Right atrium auricular region (tissue), 2 donors: ENCODE results near the gene TPBGL. TPM values are rescaled to one million over a fixed set of nuclear protein-coding genes. Genes with fewer than 3 reads are reported as not detected.
"Not testable (repeated sequence)": the region's sequence is repeated elsewhere in the genome, so short reads cannot be mapped to it uniquely, and the experiment has no call there.

Source experiments
- DNase-seq: peaks from one replicate; pipeline ENCODE4 v3.0.0-alpha.2; 2019; ENCODE audit warnings: low spot score
- H3K27ac ChIP-seq, 2 donors: fragments of 200-600 bp; sonication (generic); 1 replicate in 1 of 2; 2 replicates in 1 of 2; pipeline ENCODE4 v1.5.1; 2016 to 2019
- H3K27me3 ChIP-seq, 2 donors: fragments of 200-600 bp; sonication (generic); one replicate each; pipeline versions ENCODE4 v1.5.1 to v1.6.0; 2017 to 2019
- H3K36me3 ChIP-seq: fragments of 200-600 bp; sonication (generic); one replicate; pipeline ENCODE4 v1.5.1; 2016
- H3K4me1 ChIP-seq, 2 donors: fragments of 200-600 bp; sonication (generic); one replicate each; pipeline versions ENCODE4 v1.5.1 to v1.6.0; 2017 to 2019
- H3K4me3 ChIP-seq, 2 donors: fragments of 200-600 bp; sonication (generic); 1 replicate in 1 of 2; 2 replicates in 1 of 2; pipeline ENCODE4 v1.5.1; 2017 to 2019; ENCODE audit warnings: mild to moderate bottlenecking in 1 of 2, moderate library complexity in 1 of 2
- H3K9me3 ChIP-seq, 2 donors: fragments of 200-600 bp; sonication (generic); one replicate each; pipeline ENCODE4 v1.5.1; 2019
- CTCF ChIP-seq, 2 donors: fragments of 200-600 bp; sonication (generic); IDR thresholded peaks; one replicate each; pipeline ENCODE4 v1.5.1; 2019; ENCODE audit warnings: antibody characterized with exemption in 2 of 2
- total RNA-seq, 2 donors: library from RNA; depleted of rRNA; stranded (reverse); fragments of >200 nt; gene quantifications; one replicate each; pipeline ENCODE4 v1.1.0, GENCODE V29; 2016

The TPBGL gene
- total RNA-seq, 2 donors from 2014 or later: 0.12 to 0.15 TPM

GRCh38 chr11:75271730-75272129 lies 31.2 kb downstream of the TPBGL start:
- H3K4me3 ChIP-seq: no peak overlapping the region
- no peak for DNase-seq
- no peak overlapping the region for H3K27ac ChIP-seq
- TF ChIP-seq CTCF (IDR thresholded peaks at IDR 0.05): no peak
- no peaks in the 10 kb centered on the region for H3K9me3 ChIP-seq
- no peaks in the 10 kb centered on the region for H3K27me3 ChIP-seq
- H3K36me3 ChIP-seq: peaks cover 19% of the 10 kb centered on the region
- no peaks in the 10 kb centered on the region for H3K4me1 ChIP-seq

GRCh38 chr11:75272391-75272790 lies 31.8 kb downstream of the TPBGL start:
- no peaks in the 10 kb centered on the region for H3K27me3 ChIP-seq
- no peak for DNase-seq
- no peak for TF ChIP-seq CTCF (IDR thresholded peaks at IDR 0.05)
- peaks cover 25% of the 10 kb centered on the region for H3K36me3 ChIP-seq
- H3K4me3 ChIP-seq: no peak overlapping the region
- no peaks in the 10 kb centered on the region for H3K9me3 ChIP-seq
- H3K27ac ChIP-seq: no peak overlapping the region
- no peaks in the 10 kb centered on the region for H3K4me1 ChIP-seq

GRCh38 chr11:75272821-75273301 lies 32.3 kb downstream of the TPBGL start:
- no peak for DNase-seq
- Histone ChIP-seq H3K4me3 (no peak overlapping the region), H3K4me1 (no peaks in the 10 kb centered on the region), H3K36me3 (peaks cover 30% of the 10 kb centered on the region), H3K27ac (no peak overlapping the region), H3K27me3 (no peaks in the 10 kb centered on the region), H3K9me3 (no peaks in the 10 kb centered on the region)
- no peak for TF ChIP-seq CTCF (IDR thresholded peaks at IDR 0.05)

GRCh38 chr11:75273411-75274391 lies 33.1 kb downstream of the TPBGL start:
- no peaks in the 10 kb centered on the region for H3K9me3 ChIP-seq
- no peak for DNase-seq
- peaks cover 38% of the 10 kb centered on the region for H3K36me3 ChIP-seq
- TF ChIP-seq CTCF (IDR thresholded peaks at IDR 0.05): no peak
- H3K4me1 ChIP-seq: no peaks in the 10 kb centered on the region
- no peak overlapping the region for H3K4me3 ChIP-seq
- no peak overlapping the region for H3K27ac ChIP-seq
- no peaks in the 10 kb centered on the region for H3K27me3 ChIP-seq

GRCh38 chr11:75274716-75275115 lies 34.1 kb downstream of the TPBGL start:
- not testable (repeated sequence) for H3K4me3 ChIP-seq, H3K27me3 ChIP-seq, DNase-seq, H3K27ac ChIP-seq, H3K4me1 ChIP-seq, H3K9me3 ChIP-seq
- H3K36me3 ChIP-seq: peaks cover 38% of the 10 kb centered on the region

GRCh38 chr11:75275581-75275980 lies 35.0 kb downstream of the TPBGL start:
- H3K4me3 ChIP-seq: no peak overlapping the region
- no peak overlapping the region for H3K27ac ChIP-seq
- no peak for TF ChIP-seq CTCF (IDR thresholded peaks at IDR 0.05)
- no peak for DNase-seq
- peaks cover 38% of the 10 kb centered on the region for H3K36me3 ChIP-seq
- H3K9me3 ChIP-seq: no peaks in the 10 kb centered on the region
- H3K4me1 ChIP-seq: peaks cover 0 to 11% of the 10 kb centered on the region in 2 donors
- H3K27me3 ChIP-seq: no peaks in the 10 kb centered on the region
